HL-60 (cell line): Measurements from ENCODE around the gene HOXB5.

Experiments used
- DNase-seq, 2 experiments: peaks; one replicate each; pipeline ENCODE4 v3.0.0-alpha.2; 2010 to 2020; ENCODE audit warnings: low read depth in 1 of 2, low spot score in 1 of 2
- H3K27ac ChIP-seq: fragments of 250-450 bp; sonication (Bioruptor Pico); replicated peaks from 2 replicates; pipeline ENCODE4 v1.5.1; 2020; ENCODE audit warnings: mild to moderate bottlenecking, moderate library complexity
- H3K27me3 ChIP-seq: fragments of 250-450 bp; sonication (Bioruptor Pico); 2 replicates; pipeline ENCODE4 v1.5.1; 2021; ENCODE audit warnings: mild to moderate bottlenecking, moderate library complexity; ENCODE audit not compliant: insufficient read depth, poor library complexity, severe bottlenecking
- H3K4me3 ChIP-seq: replicated peaks from 2 replicates; pipeline ENCODE4 v1.5.1; 2011; ENCODE audit warnings: mild to moderate bottlenecking, control low read depth, low read length; ENCODE audit not compliant: insufficient read depth
- GABPA ChIP-seq: IDR thresholded peaks from 2 replicates; pipeline ENCODE4 v1.6.1; 2012; ENCODE audit warnings: low read depth
- POLR2AphosphoS5 ChIP-seq: IDR thresholded peaks from 2 replicates; pipeline ENCODE4 v1.6.1; 2012; ENCODE audit warnings: low read depth
- SPI1 ChIP-seq: IDR thresholded peaks from 2 replicates; pipeline ENCODE4 v1.6.1; 2012; ENCODE audit warnings: low read depth, mild to moderate bottlenecking, borderline replicate concordance
- TF ChIP-seq, protein P1 (sequence below): IDR thresholded peaks from 2 replicates; pipeline ENCODE4 v1.6.1; 2012; ENCODE audit warnings: low read depth; ENCODE audit not compliant: insufficient replicate concordance
- TF ChIP-seq, protein P2 (sequence below): IDR thresholded peaks from one replicate; pipeline ENCODE4 v1.5.1; 2011; ENCODE audit warnings: low read length, control low read depth, inconsistent platforms; ENCODE audit not compliant: insufficient read depth

The HOXB5 gene

DNA sequence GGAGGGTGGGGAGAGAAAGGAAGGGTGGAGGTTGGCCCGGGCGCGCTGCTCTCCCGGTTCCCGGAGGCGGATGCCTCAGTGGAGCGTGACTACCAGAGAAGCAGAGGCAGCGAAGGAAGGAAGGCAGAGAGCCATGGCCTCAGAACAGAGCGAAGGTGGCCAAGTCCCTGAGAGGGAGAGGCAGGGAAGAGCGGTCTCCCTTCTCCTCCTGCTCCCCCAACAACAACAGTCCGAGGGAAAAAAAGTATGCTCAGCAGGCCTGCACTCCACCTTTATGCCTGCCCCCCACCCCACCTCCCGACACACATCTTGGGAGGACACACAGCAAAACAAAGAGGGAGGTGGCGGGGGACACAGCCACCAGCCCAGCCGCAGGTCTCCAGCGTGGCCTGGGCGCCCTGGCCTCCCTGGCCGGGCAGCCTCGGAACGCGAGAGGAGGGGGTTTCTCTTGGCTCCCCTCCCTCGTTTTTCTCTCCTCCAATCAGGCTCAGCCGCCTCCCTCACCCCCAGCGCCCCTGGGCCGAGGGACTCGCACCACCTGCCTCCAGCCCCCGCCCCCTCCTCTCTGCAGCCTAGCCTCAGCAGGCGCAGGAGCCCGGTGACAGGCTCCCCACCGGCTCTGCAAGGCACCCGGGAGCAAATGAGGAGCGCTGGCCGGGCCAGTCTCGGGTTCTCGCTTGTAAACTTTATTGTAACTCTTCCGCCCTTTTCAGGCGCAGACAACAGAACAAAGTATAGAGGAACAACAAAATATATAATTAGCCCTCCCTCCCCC lies 18.3 kb upstream of the HOXB5 start:
- Histone ChIP-seq H3K27ac (no peak overlapping the region), H3K4me3 (no peak overlapping the region), H3K27me3 (peaks cover 71% of the 10 kb centered on the region)
- no peak for TF ChIP-seq GABPA
- TF ChIP-seq, protein P1, sequence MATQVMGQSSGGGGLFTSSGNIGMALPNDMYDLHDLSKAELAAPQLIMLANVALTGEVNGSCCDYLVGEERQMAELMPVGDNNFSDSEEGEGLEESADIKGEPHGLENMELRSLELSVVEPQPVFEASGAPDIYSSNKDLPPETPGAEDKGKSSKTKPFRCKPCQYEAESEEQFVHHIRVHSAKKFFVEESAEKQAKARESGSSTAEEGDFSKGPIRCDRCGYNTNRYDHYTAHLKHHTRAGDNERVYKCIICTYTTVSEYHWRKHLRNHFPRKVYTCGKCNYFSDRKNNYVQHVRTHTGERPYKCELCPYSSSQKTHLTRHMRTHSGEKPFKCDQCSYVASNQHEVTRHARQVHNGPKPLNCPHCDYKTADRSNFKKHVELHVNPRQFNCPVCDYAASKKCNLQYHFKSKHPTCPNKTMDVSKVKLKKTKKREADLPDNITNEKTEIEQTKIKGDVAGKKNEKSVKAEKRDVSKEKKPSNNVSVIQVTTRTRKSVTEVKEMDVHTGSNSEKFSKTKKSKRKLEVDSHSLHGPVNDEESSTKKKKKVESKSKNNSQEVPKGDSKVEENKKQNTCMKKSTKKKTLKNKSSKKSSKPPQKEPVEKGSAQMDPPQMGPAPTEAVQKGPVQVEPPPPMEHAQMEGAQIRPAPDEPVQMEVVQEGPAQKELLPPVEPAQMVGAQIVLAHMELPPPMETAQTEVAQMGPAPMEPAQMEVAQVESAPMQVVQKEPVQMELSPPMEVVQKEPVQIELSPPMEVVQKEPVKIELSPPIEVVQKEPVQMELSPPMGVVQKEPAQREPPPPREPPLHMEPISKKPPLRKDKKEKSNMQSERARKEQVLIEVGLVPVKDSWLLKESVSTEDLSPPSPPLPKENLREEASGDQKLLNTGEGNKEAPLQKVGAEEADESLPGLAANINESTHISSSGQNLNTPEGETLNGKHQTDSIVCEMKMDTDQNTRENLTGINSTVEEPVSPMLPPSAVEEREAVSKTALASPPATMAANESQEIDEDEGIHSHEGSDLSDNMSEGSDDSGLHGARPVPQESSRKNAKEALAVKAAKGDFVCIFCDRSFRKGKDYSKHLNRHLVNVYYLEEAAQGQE = no peak
- no peak for TF ChIP-seq POLR2AphosphoS5
- TF ChIP-seq SPI1 = no peak
- TF ChIP-seq, protein P2, sequence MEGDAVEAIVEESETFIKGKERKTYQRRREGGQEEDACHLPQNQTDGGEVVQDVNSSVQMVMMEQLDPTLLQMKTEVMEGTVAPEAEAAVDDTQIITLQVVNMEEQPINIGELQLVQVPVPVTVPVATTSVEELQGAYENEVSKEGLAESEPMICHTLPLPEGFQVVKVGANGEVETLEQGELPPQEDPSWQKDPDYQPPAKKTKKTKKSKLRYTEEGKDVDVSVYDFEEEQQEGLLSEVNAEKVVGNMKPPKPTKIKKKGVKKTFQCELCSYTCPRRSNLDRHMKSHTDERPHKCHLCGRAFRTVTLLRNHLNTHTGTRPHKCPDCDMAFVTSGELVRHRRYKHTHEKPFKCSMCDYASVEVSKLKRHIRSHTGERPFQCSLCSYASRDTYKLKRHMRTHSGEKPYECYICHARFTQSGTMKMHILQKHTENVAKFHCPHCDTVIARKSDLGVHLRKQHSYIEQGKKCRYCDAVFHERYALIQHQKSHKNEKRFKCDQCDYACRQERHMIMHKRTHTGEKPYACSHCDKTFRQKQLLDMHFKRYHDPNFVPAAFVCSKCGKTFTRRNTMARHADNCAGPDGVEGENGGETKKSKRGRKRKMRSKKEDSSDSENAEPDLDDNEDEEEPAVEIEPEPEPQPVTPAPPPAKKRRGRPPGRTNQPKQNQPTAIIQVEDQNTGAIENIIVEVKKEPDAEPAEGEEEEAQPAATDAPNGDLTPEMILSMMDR = no peak
- DNase-seq = no peak

DNA sequence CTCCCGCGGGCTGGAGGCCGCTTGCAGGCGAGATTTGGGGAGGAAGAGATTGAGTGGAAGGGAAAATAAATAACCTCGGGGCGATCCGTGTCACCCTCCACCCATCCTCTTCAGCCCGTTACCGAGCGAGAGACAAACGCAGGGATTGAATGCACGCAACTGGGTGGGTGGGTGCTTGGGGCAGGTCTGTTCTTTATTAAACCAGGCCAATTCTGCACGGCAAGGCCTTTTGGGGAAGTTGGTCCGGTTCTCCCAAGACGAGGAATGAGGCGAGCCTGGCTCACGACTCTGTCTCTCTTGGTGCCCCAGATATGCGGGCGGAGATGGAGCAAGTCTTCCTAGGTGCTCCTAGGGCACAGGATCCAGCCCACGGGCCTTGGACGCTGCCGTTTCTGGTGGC lies 17.6 kb upstream of the HOXB5 start:
- H3K27ac ChIP-seq = no peak overlapping the region
- TF ChIP-seq POLR2AphosphoS5 = no peak
- TF ChIP-seq, protein P2 = no peak
- TF ChIP-seq SPI1 = no peak
- no peak for TF ChIP-seq GABPA
- TF ChIP-seq, protein P1 = no peak
- H3K27me3 ChIP-seq = peaks cover 67% of the 10 kb centered on the region
- DNase-seq = no peak
- H3K4me3 ChIP-seq = no peak overlapping the region

DNA sequence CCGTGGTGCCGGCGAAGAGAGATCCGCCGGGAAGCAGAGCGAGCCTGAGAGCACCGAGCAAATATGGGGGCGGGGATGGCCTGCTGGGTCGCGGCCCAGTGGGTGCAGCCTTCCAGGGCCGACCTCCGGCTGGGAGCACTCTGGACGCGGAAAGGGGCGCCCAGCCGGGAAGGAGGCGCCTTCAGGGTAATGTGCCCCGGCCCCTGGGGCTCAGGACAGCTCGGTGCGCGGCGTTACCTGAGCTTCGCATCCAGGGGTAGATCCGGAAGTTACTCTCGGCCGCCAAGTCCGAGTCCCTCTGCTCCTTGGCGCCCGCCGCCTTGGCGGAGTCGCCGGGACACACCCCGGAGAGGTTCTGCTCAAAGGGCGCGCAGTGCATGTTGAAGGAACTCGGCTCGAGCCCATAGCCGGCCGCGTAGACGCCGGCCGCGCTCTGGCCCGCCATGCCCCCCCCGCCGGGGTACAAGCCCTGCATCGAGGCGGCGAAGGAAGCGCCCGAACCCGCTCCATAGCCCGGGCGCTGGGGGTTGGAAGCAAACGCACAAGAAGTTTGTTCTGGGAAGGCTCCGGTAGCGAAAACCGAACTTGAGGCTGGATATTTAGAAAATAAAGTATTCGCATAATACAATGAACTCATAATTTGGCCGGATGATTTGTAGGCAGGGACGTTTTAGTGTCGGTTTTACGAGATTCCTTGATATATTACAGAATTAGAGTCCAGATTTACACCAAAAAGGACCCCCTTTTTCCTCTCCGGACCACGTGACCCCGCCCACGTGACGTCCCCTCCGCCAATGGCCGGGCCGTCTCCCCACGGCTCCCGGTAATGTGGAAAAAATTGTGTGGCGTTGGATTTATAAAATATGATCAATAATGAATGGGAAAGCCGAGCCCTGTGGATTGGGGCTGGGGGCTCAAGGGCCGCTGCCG lies 17.0 kb upstream of the HOXB5 start, which contains the start of gene HOXB7:
Gene HOXB7 (minus strand): TSS at position 736 of the 930 bp plus-strand sequence. CDS start 99 bp downstream, at position 637.
- H3K4me3 ChIP-seq = no peak within 1 kb of the TSS
- no peak within 1 kb of the TSS for H3K27ac ChIP-seq
- DNase-seq = no peak
- TF ChIP-seq, protein P1 = no peak
- TF ChIP-seq, protein P2 = no peak
- no peak for TF ChIP-seq POLR2AphosphoS5
- no peak for TF ChIP-seq GABPA
- no peak for TF ChIP-seq SPI1
- H3K27me3 ChIP-seq = peaks cover 66% of the 10 kb centered on the region
